Upper lobe of left lung (tissue), 6 donors: ENCODE results near the gene PLXNA4. TPM values are rescaled to one million over a fixed set of nuclear protein-coding genes. Genes with fewer than 3 reads are reported as not detected.

ENCODE experiments used
- ATAC-seq, 2 donors: fragments of 200-7000 bp; cut with Tn5 transposase; one replicate each; pipeline ENCODE4 v1.9.1; 2022; ENCODE audit warnings: mild to moderate bottlenecking in 2 of 2, moderate library complexity in 2 of 2; ENCODE audit not compliant: low FRiP score in 2 of 2
- DNase-seq, 2 donors: peaks; one replicate each; pipeline ENCODE4 v3.0.0-alpha.2; 2019 to 2020
- H3K27ac ChIP-seq, 4 donors: fragments of 200-600 bp; sonication (generic); one replicate each; pipeline ENCODE4 v1.5.1; 2016 to 2019
- H3K27me3 ChIP-seq, 4 donors: fragments of 200-600 bp; sonication (generic); one replicate each; pipeline ENCODE4 v1.5.1; 2017 to 2019
- H3K36me3 ChIP-seq, 4 donors: fragments of 200-600 bp; sonication (generic); one replicate each; pipeline ENCODE4 v1.5.1; 2016 to 2019
- H3K4me1 ChIP-seq, 4 donors: fragments of 200-600 bp; sonication (generic); one replicate each; pipeline ENCODE4 v1.5.1; 2018 to 2019
- H3K4me3 ChIP-seq, 4 donors: fragments of 200-600 bp; sonication (generic); one replicate each; pipeline ENCODE4 v1.5.1; 2017 to 2019; ENCODE audit warnings: mild to moderate bottlenecking in 2 of 4, moderate library complexity in 1 of 4
- H3K9me3 ChIP-seq, 4 donors: fragments of 200-600 bp; sonication (generic); one replicate each; pipeline ENCODE4 v1.5.1; 2018 to 2019
- EP300 ChIP-seq, 4 donors: sonication (generic); formaldehyde crosslinking; IDR thresholded peaks; one replicate each; pipeline ENCODE4 v1.5.1; 2017; ENCODE audit warnings: antibody characterized with exemption in 4 of 4, control low read depth in 2 of 4
- POLR2A ChIP-seq, 4 donors: fragments of 450-650 bp; IDR thresholded peaks; one replicate each; pipeline ENCODE4 v1.5.1; 2016 to 2017; ENCODE audit warnings: antibody characterized with exemption in 4 of 4, mild to moderate bottlenecking in 2 of 4
- POLR2AphosphoS5 ChIP-seq, 2 donors: sonication (generic); formaldehyde crosslinking; IDR thresholded peaks; one replicate each; pipeline ENCODE4 v1.5.1; 2017; ENCODE audit warnings: antibody characterized with exemption in 2 of 2
- WGBS, 2 donors: methylation state at CpG; one replicate each; pipeline ENCODE4 v1.1.5; 2017 to 2018; 5-methylcytosine and 5-hydroxymethylcytosine counted together
- total RNA-seq, 6 donors: library from RNA; depleted of rRNA in 4 of 6; stranded (reverse); fragments of >200 nt in 4 of 6; gene quantifications; one replicate each; pipeline versions ENCODE4 v1.1.0 to v1.2.1, GENCODE V29; 2016 to 2021
- TF ChIP-seq, protein P1 (sequence below), 6 experiments: fragments of 450-650 bp in 4 of 6; fragments of 200-600 bp in 2 of 6; sonication (generic) in 2 of 6; IDR thresholded peaks; one replicate each; pipeline ENCODE4 v1.5.1; 2016 to 2019; ENCODE audit warnings: antibody characterized with exemption in 6 of 6
- donor health status: DM: no; HTN: no; CAD: no; lungs with moderate emphysema.
- donor health status: DM: no; HTN: yes; CAD: no; lungs with severe emphysema.

The PLXNA4 gene
- total RNA-seq, 6 donors from 2014 or later = 1.1 to 5.9 (median 2.6) TPM

DNA sequence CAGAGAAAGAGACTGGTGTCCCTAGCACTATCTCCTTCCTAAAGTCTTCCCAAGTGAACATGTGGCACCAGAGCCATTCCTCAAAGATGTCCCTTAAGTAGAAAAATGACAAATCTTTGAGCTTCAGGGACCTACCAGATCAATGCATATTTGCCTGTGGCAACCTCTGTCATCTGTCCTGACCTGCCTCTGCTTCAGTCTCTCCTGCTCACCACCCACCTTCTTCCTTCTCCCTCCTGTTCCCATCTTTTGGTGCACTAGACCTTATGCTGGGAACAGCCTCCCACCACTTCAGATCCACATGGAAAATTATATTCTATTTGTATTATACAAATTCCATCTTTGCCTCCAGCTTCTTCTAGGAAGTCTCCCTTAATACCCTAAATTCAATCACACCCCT lies 386.4 kb downstream of the PLXNA4 start:
- no peak for TF ChIP-seq POLR2A (IDR thresholded peaks at IDR 0.05)
- TF ChIP-seq EP300 (IDR thresholded peaks at IDR 0.05) = no peak
- TF ChIP-seq POLR2AphosphoS5 (IDR thresholded peaks at IDR 0.05) = no peak
- TF ChIP-seq, protein P1, sequence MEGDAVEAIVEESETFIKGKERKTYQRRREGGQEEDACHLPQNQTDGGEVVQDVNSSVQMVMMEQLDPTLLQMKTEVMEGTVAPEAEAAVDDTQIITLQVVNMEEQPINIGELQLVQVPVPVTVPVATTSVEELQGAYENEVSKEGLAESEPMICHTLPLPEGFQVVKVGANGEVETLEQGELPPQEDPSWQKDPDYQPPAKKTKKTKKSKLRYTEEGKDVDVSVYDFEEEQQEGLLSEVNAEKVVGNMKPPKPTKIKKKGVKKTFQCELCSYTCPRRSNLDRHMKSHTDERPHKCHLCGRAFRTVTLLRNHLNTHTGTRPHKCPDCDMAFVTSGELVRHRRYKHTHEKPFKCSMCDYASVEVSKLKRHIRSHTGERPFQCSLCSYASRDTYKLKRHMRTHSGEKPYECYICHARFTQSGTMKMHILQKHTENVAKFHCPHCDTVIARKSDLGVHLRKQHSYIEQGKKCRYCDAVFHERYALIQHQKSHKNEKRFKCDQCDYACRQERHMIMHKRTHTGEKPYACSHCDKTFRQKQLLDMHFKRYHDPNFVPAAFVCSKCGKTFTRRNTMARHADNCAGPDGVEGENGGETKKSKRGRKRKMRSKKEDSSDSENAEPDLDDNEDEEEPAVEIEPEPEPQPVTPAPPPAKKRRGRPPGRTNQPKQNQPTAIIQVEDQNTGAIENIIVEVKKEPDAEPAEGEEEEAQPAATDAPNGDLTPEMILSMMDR (IDR thresholded peaks at IDR 0.05) = no peak
- Histone ChIP-seq H3K27me3 (no peaks in the 10 kb centered on the region), H3K27ac (no peak overlapping the region), H3K36me3 (no peaks in the 10 kb centered on the region), H3K4me3 (no peak overlapping the region), H3K9me3 (peaks cover 3 to 19% (median 12%) of the 10 kb centered on the region in 4 donors), H3K4me1 (no peaks in the 10 kb centered on the region)
- ATAC-seq (no peak), DNase-seq (no peak)

DNA sequence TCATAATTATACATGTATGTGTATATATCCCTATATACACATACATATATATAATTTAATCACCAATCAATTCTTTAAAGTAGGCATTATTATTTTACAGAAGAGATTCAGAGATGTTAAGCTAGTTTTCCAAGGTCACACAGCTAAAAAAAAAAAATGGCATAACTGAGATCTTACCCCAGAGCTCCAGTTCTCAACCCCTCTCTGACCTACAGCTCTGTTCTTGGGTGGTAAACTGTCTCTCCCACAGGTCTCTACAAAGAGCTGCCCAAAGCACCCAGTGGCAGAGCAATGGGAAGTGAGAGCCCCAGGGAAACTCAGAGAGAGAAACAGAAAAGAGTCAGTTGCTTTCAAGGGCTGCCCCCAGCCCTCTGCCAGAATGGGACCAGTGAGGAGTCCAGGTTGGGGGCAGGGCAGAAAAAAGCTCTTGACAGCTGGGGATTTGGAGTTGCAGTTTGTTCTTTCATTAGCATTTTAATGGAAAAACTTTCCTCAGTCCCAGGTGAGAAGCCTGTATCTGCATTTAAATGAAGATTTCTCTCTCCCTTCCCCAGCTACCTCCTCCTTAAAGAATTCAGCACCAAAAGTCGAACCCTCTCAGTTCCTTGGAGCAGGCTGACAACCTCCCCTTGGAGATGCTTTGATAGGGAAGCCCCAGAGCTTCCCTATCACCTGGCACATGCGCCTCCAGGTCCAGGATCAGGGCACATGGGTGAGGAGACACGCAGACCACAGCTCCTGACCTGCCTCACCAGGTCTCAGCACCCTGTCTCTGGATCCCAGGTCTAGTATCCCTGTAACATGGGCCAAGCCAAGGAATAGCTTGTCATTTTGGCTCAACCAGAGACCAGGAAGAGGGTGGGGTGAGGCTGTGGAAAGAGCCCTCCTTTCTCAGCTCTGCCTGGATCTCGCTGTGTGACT lies 388.1 kb downstream of the PLXNA4 start:
- TF ChIP-seq, protein P1 (IDR thresholded peaks at IDR 0.05) = no peak
- TF ChIP-seq EP300 (IDR thresholded peaks at IDR 0.05) = no peak
- no peak for TF ChIP-seq POLR2A (IDR thresholded peaks at IDR 0.05)
- DNase-seq = no peak
- H3K4me1 ChIP-seq = no peaks in the 10 kb centered on the region
- H3K4me3 ChIP-seq = no peak overlapping the region
- no peak for ATAC-seq
- H3K36me3 ChIP-seq = no peaks in the 10 kb centered on the region
- H3K27me3 ChIP-seq = no peaks in the 10 kb centered on the region
- peaks cover 3 to 19% (median 12%) of the 10 kb centered on the region in 4 donors for H3K9me3 ChIP-seq
- 42% methylated on average over 3 to 4 of the region's 4 CpGs for WGBS, 2 donors
- no peak overlapping the region for H3K27ac ChIP-seq

DNA sequence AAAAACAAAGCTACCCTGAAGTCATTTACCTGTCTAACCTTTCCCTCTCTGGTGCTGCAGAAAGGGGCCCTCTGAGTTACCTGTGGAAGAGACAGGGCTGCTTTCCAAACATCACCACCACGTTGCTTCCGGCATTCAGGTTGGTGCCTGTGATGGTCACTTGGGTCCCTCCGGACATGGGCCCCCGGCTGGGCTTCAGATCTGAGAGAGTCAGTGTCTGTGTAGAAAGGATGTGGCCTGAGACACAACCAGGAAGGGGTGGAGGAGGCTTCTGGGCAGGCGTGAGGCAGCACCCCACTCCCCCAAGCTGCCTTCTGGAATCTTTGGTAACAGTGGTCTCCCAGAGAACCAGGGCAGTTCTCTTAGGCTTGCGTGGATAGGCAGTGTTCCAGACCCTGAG lies 388.9 kb downstream of the PLXNA4 start:
- TF ChIP-seq POLR2AphosphoS5 (IDR thresholded peaks at IDR 0.05) = no peak
- WGBS, 2 donors = 84 to 93% methylated on average over 3 to 6 of the region's 6 CpGs
- no peak for ATAC-seq

DNA sequence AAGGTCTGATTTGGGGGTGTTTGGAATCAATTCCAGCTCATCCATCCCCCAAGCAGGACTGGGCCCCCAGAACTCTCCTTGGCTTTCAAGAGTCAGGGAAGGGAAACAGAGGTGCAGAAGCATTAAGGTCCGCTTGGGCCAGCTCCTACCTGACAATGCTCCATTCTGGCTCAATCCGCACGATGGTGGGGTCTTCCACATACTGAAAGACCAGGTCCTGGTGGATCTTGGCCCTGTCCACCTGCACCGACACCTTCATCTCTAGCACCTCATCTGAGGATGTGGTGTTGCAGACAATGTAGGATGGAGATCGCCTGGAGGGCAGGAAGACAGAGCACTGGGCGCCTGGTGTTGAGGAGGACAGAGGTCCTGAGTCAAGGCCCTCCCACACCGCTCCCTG lies 391.1 kb downstream of the PLXNA4 start:
- Histone ChIP-seq H3K36me3 (no peaks in the 10 kb centered on the region), H3K9me3 (peaks cover 3 to 19% (median 12%) of the 10 kb centered on the region in 4 donors), H3K27ac (no peak overlapping the region), H3K27me3 (no peaks in the 10 kb centered on the region), H3K4me3 (no peak overlapping the region), H3K4me1 (no peaks in the 10 kb centered on the region)
- WGBS, 2 donors = 87% methylated on average over 5 to 7 of the region's 7 CpGs
- TF ChIP-seq, protein P1 (IDR thresholded peaks at IDR 0.05) = no peak
- TF ChIP-seq EP300 (IDR thresholded peaks at IDR 0.05) (no peak), POLR2A (IDR thresholded peaks at IDR 0.05) (no peak), POLR2AphosphoS5 (IDR thresholded peaks at IDR 0.05) (no peak)
- ATAC-seq (no peak), DNase-seq (no peak)

More for the DNA sequence above, 388.9 kb downstream of the PLXNA4 start:
- Histone ChIP-seq H3K9me3 (peaks cover 3 to 19% (median 12%) of the 10 kb centered on the region in 4 donors), H3K4me1 (no peaks in the 10 kb centered on the region), H3K36me3 (no peaks in the 10 kb centered on the region), H3K27ac (no peak overlapping the region), H3K4me3 (no peak overlapping the region), H3K27me3 (no peaks in the 10 kb centered on the region)
- DNase-seq = no peak

DNA sequence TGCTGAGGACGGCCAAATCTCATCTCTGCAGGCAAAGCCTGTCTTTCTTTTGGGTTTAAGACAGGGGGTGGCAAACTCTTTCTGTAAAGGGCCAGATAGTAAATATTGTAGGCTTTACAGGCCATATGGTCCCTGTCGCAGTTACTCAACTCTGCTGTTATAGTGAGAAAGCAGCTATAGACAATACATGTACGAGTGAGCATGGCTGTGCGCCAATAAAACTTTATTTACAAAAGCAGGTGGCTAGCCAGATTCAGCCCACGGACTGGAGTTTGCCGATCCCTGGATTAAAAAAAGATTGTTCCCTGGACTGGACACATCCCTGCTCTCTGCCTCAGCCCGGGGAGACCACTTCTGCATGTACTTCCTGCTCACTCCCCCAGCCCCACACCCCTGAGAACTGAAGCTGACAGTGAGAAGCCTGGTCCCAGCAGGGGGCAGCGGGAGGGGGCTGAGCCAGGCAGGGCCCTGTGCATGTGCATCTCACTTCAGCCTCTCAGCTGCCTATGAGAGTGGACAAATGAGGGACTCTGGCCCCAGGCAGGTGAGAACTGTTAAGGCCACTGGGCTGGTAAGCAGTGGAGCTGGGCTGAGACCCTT lies 392.4 kb downstream of the PLXNA4 start:
- no peaks in the 10 kb centered on the region for H3K36me3 ChIP-seq
- H3K27me3 ChIP-seq = no peaks in the 10 kb centered on the region
- TF ChIP-seq EP300 (IDR thresholded peaks at IDR 0.05) (no peak), POLR2AphosphoS5 (IDR thresholded peaks at IDR 0.05) (no peak), POLR2A (IDR thresholded peaks at IDR 0.05) (no peak)
- TF ChIP-seq, protein P1 (IDR thresholded peaks at IDR 0.05) = no peak
- DNase-seq (no peak), ATAC-seq (no peak)
- no peak overlapping the region for H3K27ac ChIP-seq
- no peak overlapping the region for H3K4me3 ChIP-seq
- 69 to 75% methylated on average over 7 to 8 of the region's 8 CpGs for WGBS, 2 donors
- H3K9me3 ChIP-seq = peaks cover 3 to 19% (median 12%) of the 10 kb centered on the region in 4 donors
- H3K4me1 ChIP-seq = no peaks in the 10 kb centered on the region
